T-helper 2 cell treated with Interferon-gamma antibody and Interleukin-4, amounts not matched to agents 100 ng/mL and 5 ng/mL, for 36 hours (primary cell): Measurements from ENCODE around the gene GPC1. TPM values are rescaled to one million over a fixed set of nuclear protein-coding genes. Genes with fewer than 3 reads are reported as not detected.

Experiments used
- intact Hi-C: fragments of 100-400 bp; cut with micrococcal nuclease; formaldehyde crosslinking; loops from one replicate; pipeline ENCODE4 v1.15.1; 2023
- total RNA-seq: library from RNA; stranded (reverse); gene quantifications from 2 replicates; pipeline ENCODE4 v1.2.3, GENCODE V29; 2022

Gene GPC1
- total RNA-seq, 1 donor from 2014 or later = 7.6 TPM

- intact Hi-C loops = loop anchor here (5.0 kb wide), 1 partner anchor 77 kb away; the partner anchor contains the start of gene CAPN10
Observed at GRCh38 chr2:240510513-240511210, 75.2 kb downstream of the GPC1 start.

GRCh38 chr2:240511351-240512108 is 76.1 kb downstream of the GPC1 start:
- intact Hi-C loops = loop anchor here (5.0 kb wide), 1 partner anchor 76 kb away; the partner anchor contains the start of gene CAPN10

- intact Hi-C loops = loop anchor here (5.0 kb wide), 1 partner anchor 75 kb away; the partner anchor contains the start of gene CAPN10
Observed at GRCh38 chr2:240512109-240512485, 76.6 kb downstream of the GPC1 start.

- intact Hi-C loops = loop anchor here (5.0 kb wide), 1 partner anchor 74 kb away; the partner anchor contains the start of gene CAPN10
Observed at GRCh38 chr2:240512666-240513535, 77.4 kb downstream of the GPC1 start.

- intact Hi-C loops = loop anchor here (1.0 to 5.0 kb wide), 4 partner anchors 47 to 319 kb away; partner anchors contain the start of genes CAPN10 and DUSP28
Observed at GRCh38 chr2:240513549-240514287, 78.3 kb downstream of the GPC1 start.

- intact Hi-C loops = loop anchor here (1.0 to 5.0 kb wide), 4 partner anchors 46 to 318 kb away; partner anchors contain the start of genes CAPN10 and DUSP28
Observed at GRCh38 chr2:240514631-240515030, 79.2 kb downstream of the GPC1 start.

- intact Hi-C loops = no loop called here
Observed at GRCh38 chr2:240517342-240517741, 81.9 kb downstream of the GPC1 start.

Other genes with a start within 250 kb of the GPC1 start
- 33.7 and 35.3 TPM in 2 replicates for gene ANKMY1, start 122.3 kb downstream of the GPC1 start, total RNA-seq
- gene DUSP28, start 124.7 kb downstream of the GPC1 start, total RNA-seq = 9.2 and 9.6 TPM in 2 replicates
- 119 and 126 TPM in 2 replicates for gene RNPEPL1, start 132.8 kb downstream of the GPC1 start, total RNA-seq
- 52.9 and 54.9 TPM in 2 replicates for gene CAPN10, start 151.1 kb downstream of the GPC1 start, total RNA-seq
- gene GPR35, start 189.8 kb downstream of the GPC1 start, total RNA-seq = 14.9 and 16.3 TPM in 2 replicates
- not detected in 2 replicates for gene AQP12B, start 247.2 kb downstream of the GPC1 start, total RNA-seq